HepG2 (cell line): Measurements from ENCODE around the gene HABP4. TPM values are rescaled to one million over a fixed set of nuclear protein-coding genes. Genes with fewer than 3 reads are reported as not detected.
A peak's percentile ranks its signal among the peaks of the same experiment; 100 is the strongest.

Experiments used
- ASH2L ChIP-seq: fragments of 300-600, 200-600 bp; sonication (generic); IDR thresholded peaks from 2 replicates; pipeline ENCODE4 v1.7.0; 2017; ENCODE audit warnings: low read depth, mild to moderate bottlenecking, moderate library complexity, mixed read lengths, low read length; ENCODE audit not compliant: insufficient read length
- HDAC1 ChIP-seq: sonication (generic); formaldehyde crosslinking; IDR thresholded peaks from 2 replicates; pipeline ENCODE4 v1.5.1; 2020; ENCODE audit warnings: mild to moderate bottlenecking, missing genetic modification reagents
- HES4 ChIP-seq: sonication (generic); formaldehyde crosslinking; IDR thresholded peaks from 2 replicates; pipeline ENCODE4 v1.9.0; 2021; ENCODE audit warnings: mild to moderate bottlenecking, missing genetic modification reagents, borderline replicate concordance
- HOXA5 ChIP-seq: sonication (generic); formaldehyde crosslinking; IDR thresholded peaks from 2 replicates; pipeline ENCODE4 v1.4.0; 2020; ENCODE audit warnings: missing genetic modification reagents
- PAX8 ChIP-seq: sonication (generic); formaldehyde crosslinking; IDR thresholded peaks from 2 replicates; pipeline ENCODE4 v1.8.0; 2022; ENCODE audit warnings: mild to moderate bottlenecking, missing genetic modification reagents, borderline replicate concordance
- RFX1 ChIP-seq: fragments of 450-650 bp; IDR thresholded peaks from 2 replicates; pipeline ENCODE4 v1.6.1; 2017
- SAP130 ChIP-seq: IDR thresholded peaks from 2 replicates; pipeline ENCODE4 v1.6.1; 2016; ENCODE audit warnings: low read depth
- SMC3 ChIP-seq: IDR thresholded peaks from 2 replicates; pipeline ENCODE4 v1.6.1; 2011; ENCODE audit warnings: low read length, improper control_type of control experiment
- SOX6 ChIP-seq, 2 experiments: fragments of 450-650 bp in 1 of 2; sonication (generic) in 1 of 2; formaldehyde crosslinking in 1 of 2; IDR thresholded peaks; 2 replicates each; pipeline versions ENCODE4 v1.4.0 to v1.6.1; 2017 to 2020; ENCODE audit warnings: antibody characterized with exemption in 1 of 2, mild to moderate bottlenecking in 1 of 2, missing genetic modification reagents in 1 of 2
- XBP1 ChIP-seq: sonication (generic); formaldehyde crosslinking; IDR thresholded peaks from 2 replicates; pipeline ENCODE4 v1.5.0; 2020; ENCODE audit warnings: missing genetic modification reagents
- YEATS4 ChIP-seq: sonication (generic); formaldehyde crosslinking; IDR thresholded peaks from 2 replicates; pipeline ENCODE4 v1.4.0; 2020; ENCODE audit warnings: missing genetic modification reagents, borderline replicate concordance
- ZFY ChIP-seq: sonication (generic); formaldehyde crosslinking; IDR thresholded peaks from 2 replicates; pipeline ENCODE4 v1.4.0; 2020; ENCODE audit warnings: missing genetic modification reagents
- ZFYVE20 ChIP-seq: sonication (generic); formaldehyde crosslinking; IDR thresholded peaks from 2 replicates; pipeline ENCODE4 v1.8.0; 2023; ENCODE audit warnings: low read depth, mild to moderate bottlenecking, moderate library complexity, missing genetic modification reagents, borderline replicate concordance
- ZNF138 ChIP-seq: sonication (generic); formaldehyde crosslinking; IDR thresholded peaks from 2 replicates; pipeline ENCODE4 v1.5.0; 2020; ENCODE audit warnings: mild to moderate bottlenecking, low read depth, missing genetic modification reagents
- ZNF263 ChIP-seq: sonication (generic); formaldehyde crosslinking; IDR thresholded peaks from 2 replicates; pipeline ENCODE4 v1.4.0; 2020; ENCODE audit warnings: missing genetic modification reagents
- ZNF547 ChIP-seq: sonication (generic); formaldehyde crosslinking; IDR thresholded peaks from 2 replicates; pipeline ENCODE4 v1.5.1; 2020; ENCODE audit warnings: mild to moderate bottlenecking, missing genetic modification reagents
- ZNF614 ChIP-seq: IDR thresholded peaks from 2 replicates; pipeline ENCODE4 v1.6.1; 2018; ENCODE audit warnings: missing biosample characterization, missing genetic modification reagents, inconsistent platforms, borderline replicate concordance
- ZNF615 ChIP-seq: sonication (generic); formaldehyde crosslinking; IDR thresholded peaks from 2 replicates; pipeline ENCODE4 v1.5.0; 2020; ENCODE audit warnings: mild to moderate bottlenecking, missing genetic modification reagents, borderline replicate concordance
- ZSCAN25 ChIP-seq: sonication (generic); formaldehyde crosslinking; IDR thresholded peaks from 2 replicates; pipeline ENCODE4 v1.8.0; 2022; ENCODE audit warnings: mild to moderate bottlenecking, missing genetic modification reagents
- polyA plus RNA-seq, 8 experiments: library from polyadenylated mRNA; depleted of rRNA in 3 of 8; stranded (reverse) in 7 of 8; unstranded in 1 of 8; fragments of >200 nt; fragmentation: Illumina TruSeq in 4 of 8; extraction: Trizol in 4 of 8; gene quantifications; 2 replicates each; pipeline versions ENCODE4 v1.2.1 to v1.2.3, GENCODE V29; 2011 to 2016; ENCODE audit warnings: low read depth in 4 of 8, missing spikeins in 1 of 8, mixed read lengths in 1 of 8; ENCODE audit not compliant: insufficient read depth in 1 of 8
- total RNA-seq, 5 experiments: library from RNA; depleted of rRNA; stranded (reverse); fragments of >200 nt; fragmentation: Illumina TruSeq; extraction: Trizol; gene quantifications; 2 replicates each; pipeline ENCODE4 v1.2.3, GENCODE V29; 2016; ENCODE audit warnings: low read depth in 1 of 5
- TF ChIP-seq, protein P1 (sequence below): sonication (generic); formaldehyde crosslinking; IDR thresholded peaks from 2 replicates; pipeline ENCODE4 v1.5.1; 2020; ENCODE audit warnings: mild to moderate bottlenecking, missing genetic modification reagents, borderline replicate concordance
- TF ChIP-seq, protein P2 (sequence below): sonication (generic); formaldehyde crosslinking; IDR thresholded peaks from 2 replicates; pipeline ENCODE4 v1.4.0; 2020; ENCODE audit warnings: missing genetic modification reagents, mild to moderate bottlenecking, borderline replicate concordance

The HABP4 gene
- total and polyA plus RNA-seq, 2 of the 13 experiments (the other 11 are each of a cell fraction or from before 2014, with no cell fraction given) = 14.3 to 26.6 TPM

DNA sequence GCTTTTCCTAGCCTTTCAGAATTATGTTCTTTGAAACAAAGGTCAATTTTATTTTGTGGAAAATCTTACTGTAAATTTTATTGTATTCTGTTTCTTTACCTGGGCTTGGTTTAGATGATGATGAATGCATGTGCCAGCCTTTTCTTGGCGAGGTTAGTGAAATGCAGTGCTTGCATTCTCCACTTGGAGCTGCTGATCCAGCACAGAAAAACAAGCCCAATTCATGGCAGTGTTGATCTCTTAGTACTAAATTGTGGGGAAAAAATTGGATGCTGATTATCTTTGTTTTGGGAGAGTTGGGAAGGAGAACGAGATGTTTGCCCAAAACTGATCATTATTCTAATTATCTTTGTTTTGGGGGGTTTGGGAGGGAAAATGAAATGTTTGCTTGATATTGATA, 3.7 kb downstream of the HABP4 start (continued):
- TF ChIP-seq ZSCAN25 (CRISPR knock-in tag) (no peak), HOXA5 (no peak), ZNF615 (no peak), ZFY (CRISPR knock-in tag) (no peak), SAP130 (CRISPR knock-in tag) (no peak), ZFYVE20 (CRISPR knock-in tag) (no peak), SOX6 (IDR thresholded peaks at IDR 0.05) (no peak), SOX6 (CRISPR knock-in tag; IDR thresholded peaks at IDR 0.05) (no peak), RFX1 (no peak), ZNF263 (CRISPR knock-in tag) (no peak), HES4 (no peak), SMC3 (peak; percentile 43; the same call in 1 of the 2 replicates), ZNF138 (CRISPR knock-in tag) (no peak), HDAC1 (CRISPR knock-in tag) (no peak), XBP1 (CRISPR knock-in tag) (no peak), PAX8 (CRISPR knock-in tag) (no peak), ZNF614 (no peak), ZNF547 (CRISPR knock-in tag) (no peak), ASH2L (no peak), YEATS4 (CRISPR knock-in tag) (no peak)
- TF ChIP-seq, protein P1, sequence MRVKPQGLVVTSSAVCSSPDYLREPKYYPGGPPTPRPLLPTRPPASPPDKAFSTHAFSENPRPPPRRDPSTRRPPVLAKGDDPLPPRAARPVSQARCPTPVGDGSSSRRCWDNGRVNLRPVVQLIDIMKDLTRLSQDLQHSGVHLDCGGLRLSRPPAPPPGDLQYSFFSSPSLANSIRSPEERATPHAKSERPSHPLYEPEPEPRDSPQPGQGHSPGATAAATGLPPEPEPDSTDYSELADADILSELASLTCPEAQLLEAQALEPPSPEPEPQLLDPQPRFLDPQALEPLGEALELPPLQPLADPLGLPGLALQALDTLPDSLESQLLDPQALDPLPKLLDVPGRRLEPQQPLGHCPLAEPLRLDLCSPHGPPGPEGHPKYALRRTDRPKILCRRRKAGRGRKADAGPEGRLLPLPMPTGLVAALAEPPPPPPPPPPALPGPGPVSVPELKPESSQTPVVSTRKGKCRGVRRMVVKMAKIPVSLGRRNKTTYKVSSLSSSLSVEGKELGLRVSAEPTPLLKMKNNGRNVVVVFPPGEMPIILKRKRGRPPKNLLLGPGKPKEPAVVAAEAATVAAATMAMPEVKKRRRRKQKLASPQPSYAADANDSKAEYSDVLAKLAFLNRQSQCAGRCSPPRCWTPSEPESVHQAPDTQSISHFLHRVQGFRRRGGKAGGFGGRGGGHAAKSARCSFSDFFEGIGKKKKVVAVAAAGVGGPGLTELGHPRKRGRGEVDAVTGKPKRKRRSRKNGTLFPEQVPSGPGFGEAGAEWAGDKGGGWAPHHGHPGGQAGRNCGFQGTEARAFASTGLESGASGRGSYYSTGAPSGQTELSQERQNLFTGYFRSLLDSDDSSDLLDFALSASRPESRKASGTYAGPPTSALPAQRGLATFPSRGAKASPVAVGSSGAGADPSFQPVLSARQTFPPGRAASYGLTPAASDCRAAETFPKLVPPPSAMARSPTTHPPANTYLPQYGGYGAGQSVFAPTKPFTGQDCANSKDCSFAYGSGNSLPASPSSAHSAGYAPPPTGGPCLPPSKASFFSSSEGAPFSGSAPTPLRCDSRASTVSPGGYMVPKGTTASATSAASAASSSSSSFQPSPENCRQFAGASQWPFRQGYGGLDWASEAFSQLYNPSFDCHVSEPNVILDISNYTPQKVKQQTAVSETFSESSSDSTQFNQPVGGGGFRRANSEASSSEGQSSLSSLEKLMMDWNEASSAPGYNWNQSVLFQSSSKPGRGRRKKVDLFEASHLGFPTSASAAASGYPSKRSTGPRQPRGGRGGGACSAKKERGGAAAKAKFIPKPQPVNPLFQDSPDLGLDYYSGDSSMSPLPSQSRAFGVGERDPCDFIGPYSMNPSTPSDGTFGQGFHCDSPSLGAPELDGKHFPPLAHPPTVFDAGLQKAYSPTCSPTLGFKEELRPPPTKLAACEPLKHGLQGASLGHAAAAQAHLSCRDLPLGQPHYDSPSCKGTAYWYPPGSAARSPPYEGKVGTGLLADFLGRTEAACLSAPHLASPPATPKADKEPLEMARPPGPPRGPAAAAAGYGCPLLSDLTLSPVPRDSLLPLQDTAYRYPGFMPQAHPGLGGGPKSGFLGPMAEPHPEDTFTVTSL (CRISPR knock-in tag) = no peak
- TF ChIP-seq, protein P2, sequence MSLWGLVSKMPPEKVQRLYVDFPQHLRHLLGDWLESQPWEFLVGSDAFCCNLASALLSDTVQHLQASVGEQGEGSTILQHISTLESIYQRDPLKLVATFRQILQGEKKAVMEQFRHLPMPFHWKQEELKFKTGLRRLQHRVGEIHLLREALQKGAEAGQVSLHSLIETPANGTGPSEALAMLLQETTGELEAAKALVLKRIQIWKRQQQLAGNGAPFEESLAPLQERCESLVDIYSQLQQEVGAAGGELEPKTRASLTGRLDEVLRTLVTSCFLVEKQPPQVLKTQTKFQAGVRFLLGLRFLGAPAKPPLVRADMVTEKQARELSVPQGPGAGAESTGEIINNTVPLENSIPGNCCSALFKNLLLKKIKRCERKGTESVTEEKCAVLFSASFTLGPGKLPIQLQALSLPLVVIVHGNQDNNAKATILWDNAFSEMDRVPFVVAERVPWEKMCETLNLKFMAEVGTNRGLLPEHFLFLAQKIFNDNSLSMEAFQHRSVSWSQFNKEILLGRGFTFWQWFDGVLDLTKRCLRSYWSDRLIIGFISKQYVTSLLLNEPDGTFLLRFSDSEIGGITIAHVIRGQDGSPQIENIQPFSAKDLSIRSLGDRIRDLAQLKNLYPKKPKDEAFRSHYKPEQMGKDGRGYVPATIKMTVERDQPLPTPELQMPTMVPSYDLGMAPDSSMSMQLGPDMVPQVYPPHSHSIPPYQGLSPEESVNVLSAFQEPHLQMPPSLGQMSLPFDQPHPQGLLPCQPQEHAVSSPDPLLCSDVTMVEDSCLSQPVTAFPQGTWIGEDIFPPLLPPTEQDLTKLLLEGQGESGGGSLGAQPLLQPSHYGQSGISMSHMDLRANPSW (CRISPR knock-in tag) = no peak
